ENCODE results near the gene SFI1.
"Not testable (repeated sequence)": the region's sequence is repeated elsewhere in the genome, so short reads cannot be mapped to it uniquely, and the experiment has no call there.

Gene SFI1

DNA sequence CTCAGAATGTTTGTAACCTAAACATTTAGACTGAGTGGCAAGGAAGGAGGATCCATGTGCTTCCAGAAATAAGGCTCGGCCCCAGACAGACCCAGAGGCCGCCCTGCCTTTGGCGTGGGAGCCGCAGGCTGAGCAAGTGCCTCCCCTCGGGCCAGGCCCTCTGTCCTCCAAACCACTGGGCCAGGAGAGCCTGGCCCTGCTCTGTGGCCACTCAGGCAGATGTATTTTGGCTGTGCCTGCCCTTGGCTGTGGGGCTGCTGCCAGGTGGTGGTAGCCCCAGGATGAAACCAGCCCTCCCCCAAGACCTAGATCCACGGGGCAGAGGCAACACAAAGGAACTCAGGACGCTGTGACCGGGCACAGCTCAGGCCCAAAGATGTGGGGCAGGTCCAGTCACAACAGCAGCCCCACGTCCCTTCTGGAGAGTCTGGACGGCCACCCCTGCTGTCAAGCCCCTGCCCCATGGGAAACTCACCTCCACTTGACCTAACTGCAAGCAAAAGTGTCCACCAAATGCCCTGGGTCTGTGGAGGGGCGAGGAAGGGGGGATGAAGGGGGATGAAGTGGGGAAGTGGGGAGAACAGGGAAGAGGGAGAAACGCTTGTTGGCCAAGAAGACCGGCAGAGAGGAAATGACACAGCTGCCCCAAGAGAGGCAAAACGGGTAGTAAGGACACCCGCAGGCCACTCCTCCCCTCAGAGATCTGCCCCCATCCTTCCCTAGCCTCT, 141.7 kb downstream of the SFI1 start:
- DNase-seq, result no peak

DNA sequence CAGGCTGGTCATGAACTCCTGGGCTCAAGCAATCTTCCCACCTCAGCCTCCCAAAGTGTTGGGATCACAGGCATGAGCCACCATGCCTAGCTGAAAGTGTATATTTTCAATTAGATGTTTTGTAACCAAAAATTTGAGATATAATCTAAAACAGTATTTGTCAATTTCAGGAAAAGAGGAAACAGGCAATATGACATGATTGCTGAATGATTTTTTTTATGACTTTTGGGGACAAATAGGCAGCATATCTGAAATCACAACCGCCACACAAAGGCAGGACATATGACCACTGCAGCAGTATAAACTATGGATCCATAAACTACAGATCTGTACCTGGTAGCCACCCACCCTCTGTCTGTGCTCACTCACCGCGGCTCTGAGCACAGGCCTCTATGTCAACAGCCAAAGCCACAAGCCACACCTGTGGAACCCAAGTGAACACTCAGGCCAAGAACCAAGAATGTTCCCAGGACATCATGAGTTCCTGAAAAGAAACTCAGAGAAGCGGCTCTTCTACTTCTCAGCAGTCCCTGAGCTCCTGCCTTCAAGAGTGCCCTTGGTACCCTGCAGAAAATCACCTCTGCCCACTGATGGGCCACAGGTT, 143.2 kb downstream of the SFI1 start:
- DNase-seq, result no peak

DNA sequence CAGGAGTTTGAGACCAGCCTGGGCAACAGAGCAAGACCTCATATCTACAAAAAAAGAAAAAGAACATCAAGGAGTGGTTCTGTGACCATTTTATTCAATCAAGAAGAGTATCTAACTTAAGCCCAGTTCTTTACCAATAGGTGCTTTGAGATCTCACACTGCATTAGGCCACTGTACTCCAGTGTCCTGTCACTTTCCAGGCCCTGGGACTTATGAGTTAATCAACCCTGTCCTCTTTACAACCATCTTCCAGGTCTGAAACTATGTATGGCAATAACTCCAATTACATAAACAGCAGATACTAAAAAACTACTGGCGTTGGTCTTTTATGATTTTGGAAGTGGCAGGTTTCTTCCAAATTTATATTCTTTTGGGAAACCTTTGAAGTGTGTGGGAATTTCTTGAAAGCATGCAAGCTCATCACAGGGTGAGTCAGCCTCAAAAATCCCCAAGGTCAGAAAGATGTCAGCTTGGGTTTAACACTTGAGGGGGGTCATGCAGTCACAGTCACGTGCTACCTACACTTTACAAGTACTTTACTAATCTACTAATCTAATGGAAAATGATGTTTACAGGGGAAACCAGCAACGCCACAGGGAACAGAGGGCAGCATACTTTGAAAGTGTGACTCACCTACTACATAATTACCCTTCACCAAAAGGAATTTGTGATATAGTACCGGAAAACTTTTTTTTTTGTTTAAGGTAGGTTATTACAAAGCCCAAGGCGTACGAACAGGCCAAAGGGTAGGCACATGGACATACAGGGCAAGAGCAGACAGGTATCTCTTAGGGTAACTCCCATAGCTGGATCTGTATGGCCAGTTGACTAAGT, 150.1 kb downstream of the SFI1 start:
- no peak for DNase-seq

DNA sequence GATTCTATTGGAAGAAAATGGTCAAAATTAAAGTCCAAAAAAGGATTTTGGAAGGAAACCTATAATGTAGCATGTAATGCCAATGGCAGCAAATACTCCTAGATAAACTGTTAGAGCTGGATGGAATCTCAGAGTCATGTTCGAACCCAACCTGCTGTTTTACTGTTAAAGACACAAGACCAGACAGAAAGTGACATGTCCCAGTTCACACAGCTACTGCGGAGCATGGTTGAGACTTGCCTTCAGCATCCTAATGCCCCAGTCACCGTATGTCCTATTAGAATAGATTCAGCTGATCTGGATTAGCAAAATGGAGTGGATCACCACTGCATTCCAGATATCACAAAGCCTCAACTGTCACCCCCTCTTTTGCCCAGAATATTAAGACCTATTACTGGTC, 150.7 kb downstream of the SFI1 start:
- DNase-seq, result no peak

DNA sequence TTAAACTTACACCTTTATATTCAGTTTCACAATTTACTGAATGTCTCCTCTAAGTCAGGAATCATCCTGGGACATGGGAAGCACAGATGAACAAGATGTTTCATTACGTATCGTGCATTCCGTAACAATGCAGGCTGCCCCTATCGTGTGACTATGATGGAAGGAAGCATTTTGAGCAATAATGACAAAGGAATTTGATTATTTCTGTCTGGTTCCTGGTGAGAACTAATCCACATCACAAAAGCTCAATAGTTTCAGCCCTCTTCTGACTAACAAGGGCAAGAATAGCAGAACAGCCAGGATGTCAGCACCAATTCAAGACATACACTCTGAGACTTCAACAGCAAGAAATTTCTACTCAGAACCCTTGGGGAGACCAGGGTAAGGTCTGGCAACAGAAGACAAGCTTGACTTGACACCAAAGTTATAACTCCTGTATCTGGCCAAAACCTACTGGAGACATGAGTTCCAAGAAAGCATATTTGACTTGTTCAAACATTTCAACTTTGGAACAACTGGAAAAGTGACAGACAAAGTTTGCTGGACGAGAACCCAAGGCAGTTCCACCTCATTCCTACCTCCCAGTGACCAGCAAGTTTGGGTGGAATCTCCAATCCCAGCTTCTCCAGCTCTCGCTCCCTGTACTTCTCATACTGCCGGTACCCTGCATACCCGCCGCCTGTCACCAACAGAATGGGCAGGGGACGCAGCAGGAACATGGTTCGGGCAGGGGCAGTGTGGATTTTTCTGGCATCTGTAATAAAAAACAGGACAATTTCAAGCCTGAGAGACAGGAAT, 151.4 kb downstream of the SFI1 start:
- DNase-seq, result no peak

DNA sequence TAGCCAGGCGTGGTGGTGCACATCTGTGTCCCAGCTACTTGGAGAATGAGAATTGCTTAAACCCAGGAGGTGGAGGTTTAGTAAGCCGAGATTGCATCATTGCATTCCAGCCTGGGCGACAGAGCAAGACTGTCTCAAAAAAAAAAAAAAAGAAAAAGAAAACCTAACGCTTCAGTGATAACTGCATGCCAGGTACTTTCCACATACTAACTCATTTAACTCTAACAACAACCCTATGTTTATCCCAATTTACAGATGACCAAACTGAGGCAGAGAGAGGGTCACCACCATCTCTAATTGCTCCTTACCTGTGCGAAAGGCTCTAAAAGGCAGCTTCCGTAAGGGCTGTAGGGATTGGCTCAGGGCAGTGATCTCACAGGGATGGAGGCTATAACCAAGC, 154.1 kb downstream of the SFI1 start:
- DNase-seq, result no peak

DNA sequence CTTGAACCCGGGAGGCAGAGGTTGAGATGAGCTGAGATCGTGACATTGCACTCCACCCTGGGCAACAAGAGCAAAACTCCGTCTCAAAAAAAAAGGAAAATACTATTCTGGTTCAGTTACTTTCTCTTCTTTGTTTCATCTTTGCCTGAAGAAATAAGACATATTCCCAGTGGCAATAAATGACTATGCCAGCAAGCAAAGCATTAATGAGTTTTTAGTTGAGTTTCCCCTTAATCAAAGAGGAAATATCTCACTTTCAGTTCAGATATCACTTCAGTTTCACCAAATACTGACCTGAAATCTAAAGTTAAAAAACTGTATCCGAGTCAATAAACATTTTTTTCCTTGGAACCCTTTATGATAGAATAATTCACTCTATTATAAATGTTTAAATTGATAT, 155.3 kb downstream of the SFI1 start:
- DNase-seq, result no peak

DNA sequence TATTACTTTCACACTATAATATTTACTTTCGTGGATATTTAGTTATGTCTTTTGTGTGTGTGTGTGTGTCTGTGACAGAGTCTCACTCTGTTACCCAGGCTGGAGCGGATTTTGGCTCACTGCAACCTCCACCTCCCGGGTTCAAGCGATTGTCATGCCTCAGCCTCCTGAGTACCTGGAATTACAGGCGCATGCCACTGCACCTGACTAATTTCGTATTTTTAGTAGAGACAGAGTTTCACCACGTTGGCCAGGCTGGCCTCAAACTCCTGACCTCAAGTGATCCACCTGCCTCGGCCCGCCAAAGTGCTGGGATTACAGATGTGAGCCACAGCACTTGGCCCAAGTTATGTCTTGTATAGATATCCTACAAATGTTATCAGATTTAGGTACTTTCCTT, 155.8 kb downstream of the SFI1 start:
- DNase-seq, result no peak

DNA sequence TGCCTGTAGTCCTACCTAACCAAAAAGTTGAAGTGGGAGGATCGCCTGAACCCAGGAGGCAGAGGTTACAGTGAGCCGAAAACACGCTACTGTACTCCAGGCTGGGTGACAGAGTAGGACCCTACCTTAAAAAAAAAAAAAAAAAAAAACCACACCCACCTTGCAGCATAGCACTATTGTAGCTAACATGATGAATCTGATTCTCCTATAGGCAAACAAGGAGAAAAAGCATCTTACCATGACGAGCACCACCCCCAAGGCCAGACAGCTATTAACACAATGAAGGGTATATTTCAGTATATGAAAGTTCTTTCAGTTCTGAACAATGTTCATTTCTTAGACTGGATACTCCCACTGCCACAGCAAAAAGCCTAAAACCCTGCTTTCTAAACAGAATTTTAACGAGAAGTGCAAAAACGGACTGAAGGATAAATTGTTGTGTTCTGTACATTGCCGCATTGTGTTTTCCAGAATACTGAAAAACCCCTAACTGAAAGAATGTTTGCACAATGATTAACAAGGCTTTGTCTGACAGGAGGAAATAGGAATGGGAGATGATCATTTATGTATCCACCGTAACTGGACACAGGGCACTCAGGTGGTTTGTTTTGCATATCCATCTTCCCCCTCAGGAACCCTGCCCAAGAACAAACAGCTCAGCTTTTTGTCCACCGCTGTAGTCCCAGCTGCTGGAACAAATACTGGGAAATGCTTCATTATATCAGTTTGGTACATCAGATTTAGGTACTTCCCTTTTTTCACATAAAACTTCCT, 156.8 kb downstream of the SFI1 start:
- no peak for DNase-seq

DNA sequence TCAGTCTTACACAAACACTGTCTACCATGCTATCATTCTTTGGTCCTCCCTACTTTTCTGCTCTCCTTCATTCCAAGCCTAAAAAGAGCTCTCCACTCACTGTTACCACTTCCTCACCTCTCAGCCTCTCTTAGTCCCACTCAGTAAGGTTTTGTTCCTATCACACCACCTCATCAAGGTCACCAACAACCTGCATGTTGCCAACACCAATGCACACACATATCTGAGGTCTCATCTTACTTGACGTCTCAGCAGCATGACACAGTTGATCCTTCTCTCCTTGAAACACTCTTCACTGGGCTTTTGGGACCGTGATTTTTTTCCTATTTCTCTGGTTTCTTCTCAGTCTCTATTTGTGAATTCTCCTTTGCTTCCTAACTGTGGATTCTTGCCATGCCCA, 157.6 kb downstream of the SFI1 start:
- DNase-seq, result no peak

DNA sequence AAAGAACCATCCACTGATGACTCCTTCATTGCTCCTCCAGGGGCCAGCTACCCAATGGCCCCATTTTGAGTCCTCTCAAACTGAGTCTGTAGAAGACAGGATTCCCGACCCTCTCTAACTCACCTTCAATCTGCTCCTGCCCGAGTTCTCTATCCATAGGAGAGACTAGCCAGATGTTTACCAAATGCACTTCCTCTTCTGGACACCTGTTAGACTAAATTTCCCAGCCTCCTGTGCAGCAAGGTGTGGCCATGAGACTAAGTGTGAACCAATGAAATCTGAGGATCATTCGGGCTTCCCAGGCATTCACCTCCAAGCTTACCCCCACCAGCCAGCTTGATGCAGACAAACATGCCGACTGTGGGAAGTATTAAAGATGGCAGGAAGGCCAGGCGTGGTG, 158.1 kb downstream of the SFI1 start:
- no peak for DNase-seq

DNA sequence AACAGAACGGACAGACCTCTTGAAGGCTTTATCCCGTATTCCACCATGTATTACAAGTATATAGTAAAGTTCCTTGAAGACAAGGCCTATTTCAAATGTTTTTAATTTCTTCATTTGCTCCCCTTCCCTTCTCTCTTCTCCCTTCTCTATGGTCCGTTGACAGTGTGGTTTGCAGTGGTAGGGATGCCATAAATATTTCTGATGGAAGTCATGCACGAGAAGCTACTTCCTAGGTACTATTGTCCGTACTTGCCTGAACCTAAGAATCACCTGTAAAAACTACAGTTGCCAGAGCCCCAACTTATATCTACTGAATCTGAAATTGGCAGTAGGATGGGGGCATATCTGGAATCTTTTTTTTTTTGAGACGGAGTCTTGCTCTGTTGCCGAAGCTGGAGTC, 162.9 kb downstream of the SFI1 start:
- DNase-seq, result no peak

DNA sequence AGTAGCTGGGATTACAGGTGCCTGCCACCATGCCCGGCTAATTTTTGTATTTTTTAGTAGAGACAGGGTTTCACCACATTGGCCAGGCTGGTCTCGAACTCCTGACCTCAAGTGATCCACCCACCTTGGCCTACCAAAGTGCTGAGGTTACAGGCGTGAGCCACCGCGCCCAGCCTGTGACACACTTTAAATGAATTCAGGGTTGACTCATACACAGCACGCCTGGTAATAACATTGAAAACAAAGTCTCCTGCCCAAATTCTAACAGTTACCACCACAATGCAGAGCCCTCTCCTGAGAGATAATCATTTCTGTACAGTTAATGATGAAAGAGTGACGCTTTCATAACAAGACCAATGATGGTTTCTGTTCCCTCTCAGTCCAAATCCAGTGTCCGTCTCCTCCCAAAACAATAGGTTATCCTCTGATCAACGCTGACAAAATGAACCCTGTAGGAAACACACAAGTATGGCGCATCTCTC, 164.6 kb downstream of the SFI1 start:
- DNase-seq, result not testable (repeated sequence)

DNA sequence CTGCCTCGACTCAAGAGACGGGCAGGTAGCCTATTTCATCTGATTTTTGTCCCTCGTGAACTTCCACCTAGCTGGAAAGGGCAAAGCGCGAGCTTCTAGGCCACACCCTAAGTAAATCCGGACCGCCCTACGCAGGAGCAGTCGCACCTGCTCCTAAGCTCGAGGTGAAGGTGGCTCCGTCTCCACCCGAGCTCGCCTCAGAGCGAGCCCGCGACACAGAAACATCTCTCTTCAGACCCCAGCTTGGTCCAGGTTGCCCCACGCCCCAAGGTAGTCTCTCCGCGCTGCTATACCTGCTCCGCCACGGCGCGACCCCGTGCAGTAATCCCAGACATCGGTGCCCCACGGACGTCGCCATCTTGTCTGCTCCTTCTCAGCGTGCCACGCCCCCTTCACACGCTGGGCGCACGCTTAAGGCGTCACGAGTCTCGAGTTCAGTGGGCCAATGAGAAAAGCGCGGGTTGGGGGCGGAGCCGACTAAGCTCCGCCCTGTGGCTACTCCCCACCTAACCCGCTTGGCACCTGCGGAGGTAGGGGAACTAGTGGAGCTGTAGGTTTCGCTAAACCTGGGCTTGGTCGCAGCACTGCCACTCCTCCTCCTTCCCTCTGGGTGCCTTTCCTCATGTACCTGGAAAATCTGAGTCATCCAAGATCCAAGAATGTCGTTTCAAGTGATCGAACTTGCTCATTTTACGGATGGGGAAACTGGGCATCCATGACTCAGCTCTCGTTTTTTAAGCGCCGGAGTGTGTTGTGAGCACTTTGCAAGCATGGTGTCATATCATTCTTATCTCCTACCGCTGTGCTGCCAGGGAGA, 165.7 kb downstream of the SFI1 start, which contains the start of gene PISD:
TSS of gene PISD (minus strand) at position 365 of the 817 bp plus-strand sequence. CDS start at position 358, 7 bp downstream.
- DNase-seq, result peak; percentile 90 to 95

DNA sequence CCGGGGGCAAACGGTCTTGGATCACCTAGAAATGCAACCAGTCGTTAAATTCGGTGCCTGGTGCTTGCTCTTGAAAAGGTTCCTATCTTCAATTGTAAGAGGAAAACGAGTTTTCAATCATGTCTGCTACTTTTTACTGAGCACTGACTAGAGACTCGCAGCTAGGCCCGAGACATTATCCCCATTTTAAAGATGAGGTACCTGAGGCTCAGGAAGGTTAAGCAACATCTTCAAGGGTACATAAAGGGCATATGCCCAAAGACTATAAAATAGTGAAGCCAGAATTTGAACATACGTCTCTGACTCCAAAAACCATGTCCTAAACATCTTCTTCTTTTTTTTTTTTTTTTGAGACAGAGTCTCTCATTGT, 166.3 kb downstream of the SFI1 start:
- DNase-seq, result no peak
